ENCODE data around the gene SRRM3. TPM values are rescaled to one million over a fixed set of nuclear protein-coding genes. Genes with fewer than 3 reads are reported as not detected.
"Not testable (repeated sequence)": the region's sequence is repeated elsewhere in the genome, so short reads cannot be mapped to it uniquely, and the experiment has no call there.

SRRM3 gene
- total and polyA plus RNA-seq, 9 donors, result 0.31 to 0.79 (median 0.49) TPM

- Histone ChIP-seq H3K27me3 (ENCODE audit: control insufficient read depth, insufficient read depth, low read length) (no peaks in the 10 kb centered on the region), H3K4me3 (ENCODE audit: low read length) (no peak overlapping the region), H3K9me3 (replicated peaks; ENCODE audit: control insufficient read depth, low read depth, low read length) (no peaks in the 10 kb centered on the region), H3K36me3 (ENCODE audit: control insufficient read depth, insufficient read depth, low read length) (no peaks in the 10 kb centered on the region), H3K4me1 (ENCODE audit: control insufficient read depth, insufficient read depth, low read length) (peaks cover 47% of the 10 kb centered on the region), H3K27ac (ENCODE audit: low read length) (no peak overlapping the region)
- WGBS (ENCODE audit: insufficient coverage), result 7% methylated on average over 9 of the region's 15 CpGs
- peak; percentile 94 for DNase-seq
These were observed 112.5 kb downstream of the SRRM3 start for GRCh38 chr7:76314042-76314721.

- not testable (repeated sequence) for H3K36me3 ChIP-seq (ENCODE audit: control insufficient read depth, insufficient read depth, low read length); H3K9me3 ChIP-seq (replicated peaks; ENCODE audit: control insufficient read depth, low read depth, low read length); H3K27me3 ChIP-seq (ENCODE audit: control insufficient read depth, insufficient read depth, low read length); H3K4me3 ChIP-seq (ENCODE audit: low read length); DNase-seq
- H3K27ac ChIP-seq (ENCODE audit: low read length), result peak overlapping the region; percentile 80
- 80% methylated on average over 1 of the region's 6 CpGs for WGBS (ENCODE audit: insufficient coverage)
- peaks cover 46% of the 10 kb centered on the region for H3K4me1 ChIP-seq (ENCODE audit: control insufficient read depth, insufficient read depth, low read length)
These were observed 113.0 kb downstream of the SRRM3 start for GRCh38 chr7:76314740-76315139.

GRCh38 chr7:76315364-76315763 lies 113.7 kb downstream of the SRRM3 start:
- no peaks in the 10 kb centered on the region for H3K27me3 ChIP-seq (ENCODE audit: control insufficient read depth, insufficient read depth, low read length)
- DNase-seq, result peak; percentile 86

GRCh38 chr7:76316984-76317781 lies 115.5 kb downstream of the SRRM3 start:
- peak overlapping the region; percentile 81 for H3K4me3 ChIP-seq (ENCODE audit: low read length)

More at GRCh38 chr7:76315364-76315763, 113.7 kb downstream of the SRRM3 start:
- H3K27ac ChIP-seq (ENCODE audit: low read length), result peak overlapping the region; percentile 80
- 74% methylated on average over 5 of the region's 5 CpGs for WGBS (ENCODE audit: insufficient coverage)
- no peaks in the 10 kb centered on the region for H3K9me3 ChIP-seq (replicated peaks; ENCODE audit: control insufficient read depth, low read depth, low read length)
- peaks cover 40% of the 10 kb centered on the region for H3K4me1 ChIP-seq (ENCODE audit: control insufficient read depth, insufficient read depth, low read length)
- no peak overlapping the region for H3K4me3 ChIP-seq (ENCODE audit: low read length)
- peaks cover 2% of the 10 kb centered on the region for H3K36me3 ChIP-seq (ENCODE audit: control insufficient read depth, insufficient read depth, low read length)

GRCh38 chr7:76317782-76318487 lies 116.2 kb downstream of the SRRM3 start:
- Histone ChIP-seq H3K27me3 (ENCODE audit: control insufficient read depth, insufficient read depth, low read length) (no peaks in the 10 kb centered on the region), H3K4me1 (ENCODE audit: control insufficient read depth, insufficient read depth, low read length) (peaks cover 32% of the 10 kb centered on the region), H3K4me3 (ENCODE audit: low read length) (peak overlapping the region; percentile 81), H3K9me3 (replicated peaks; ENCODE audit: control insufficient read depth, low read depth, low read length) (no peaks in the 10 kb centered on the region), H3K27ac (ENCODE audit: low read length) (peak overlapping the region; percentile 95), H3K36me3 (ENCODE audit: control insufficient read depth, insufficient read depth, low read length) (peaks cover 10% of the 10 kb centered on the region)
- peak; percentile 99 for DNase-seq
- WGBS (ENCODE audit: insufficient coverage), result under 1% methylated on average over 44 of the region's 50 CpGs

More at GRCh38 chr7:76316984-76317781, 115.5 kb downstream of the SRRM3 start:
- peaks cover 30% of the 10 kb centered on the region for H3K4me1 ChIP-seq (ENCODE audit: control insufficient read depth, insufficient read depth, low read length)
- DNase-seq, result no peak
- no peaks in the 10 kb centered on the region for H3K9me3 ChIP-seq (replicated peaks; ENCODE audit: control insufficient read depth, low read depth, low read length)
- H3K36me3 ChIP-seq (ENCODE audit: control insufficient read depth, insufficient read depth, low read length), result peaks cover 9% of the 10 kb centered on the region
- 55% methylated on average over 13 of the region's 14 CpGs for WGBS (ENCODE audit: insufficient coverage)
- peak overlapping the region; percentile 95 for H3K27ac ChIP-seq (ENCODE audit: low read length)
- no peaks in the 10 kb centered on the region for H3K27me3 ChIP-seq (ENCODE audit: control insufficient read depth, insufficient read depth, low read length)

- peak; percentile 89 for DNase-seq
- Histone ChIP-seq H3K4me1 (ENCODE audit: control insufficient read depth, insufficient read depth, low read length) (peaks cover 32% of the 10 kb centered on the region), H3K4me3 (ENCODE audit: low read length) (peak overlapping the region; percentile 81), H3K9me3 (replicated peaks; ENCODE audit: control insufficient read depth, low read depth, low read length) (no peaks in the 10 kb centered on the region), H3K27ac (ENCODE audit: low read length) (peak overlapping the region; percentile 95), H3K27me3 (ENCODE audit: control insufficient read depth, insufficient read depth, low read length) (no peaks in the 10 kb centered on the region), H3K36me3 (ENCODE audit: control insufficient read depth, insufficient read depth, low read length) (peaks cover 10% of the 10 kb centered on the region)
- WGBS (ENCODE audit: insufficient coverage), result 6% methylated on average over 17 of the region's 25 CpGs
These were observed 117.0 kb downstream of the SRRM3 start for GRCh38 chr7:76318488-76319353.

- H3K36me3 ChIP-seq (ENCODE audit: control insufficient read depth, insufficient read depth, low read length), result peaks cover 47% of the 10 kb centered on the region
- no peaks in the 10 kb centered on the region for H3K27me3 ChIP-seq (ENCODE audit: control insufficient read depth, insufficient read depth, low read length)
- H3K9me3 ChIP-seq (replicated peaks; ENCODE audit: control insufficient read depth, low read depth, low read length), result no peaks in the 10 kb centered on the region
- WGBS (ENCODE audit: insufficient coverage), result 97% methylated on average over 9 of the region's 11 CpGs
- H3K27ac ChIP-seq (ENCODE audit: low read length), result no peak overlapping the region
- DNase-seq, result no peak
- H3K4me3 ChIP-seq (ENCODE audit: low read length), result no peak overlapping the region
- H3K4me1 ChIP-seq (ENCODE audit: control insufficient read depth, insufficient read depth, low read length), result peaks cover 2% of the 10 kb centered on the region
These were observed 123.4 kb downstream of the SRRM3 start for GRCh38 chr7:76325092-76325491.

- Histone ChIP-seq H3K4me1 (ENCODE audit: control insufficient read depth, insufficient read depth, low read length) (peaks cover 4% of the 10 kb centered on the region), H3K27me3 (ENCODE audit: control insufficient read depth, insufficient read depth, low read length) (no peaks in the 10 kb centered on the region), H3K4me3 (ENCODE audit: low read length) (no peak overlapping the region), H3K9me3 (replicated peaks; ENCODE audit: control insufficient read depth, low read depth, low read length) (no peaks in the 10 kb centered on the region), H3K27ac (ENCODE audit: low read length) (no peak overlapping the region), H3K36me3 (ENCODE audit: control insufficient read depth, insufficient read depth, low read length) (peaks cover 52% of the 10 kb centered on the region)
- no peak for DNase-seq
- WGBS (ENCODE audit: insufficient coverage), result 83% methylated on average over 5 of the region's 5 CpGs
These were observed 124.1 kb downstream of the SRRM3 start for GRCh38 chr7:76325811-76326210.

- no peaks in the 10 kb centered on the region for H3K27me3 ChIP-seq (ENCODE audit: control insufficient read depth, insufficient read depth, low read length)
- no peaks in the 10 kb centered on the region for H3K9me3 ChIP-seq (replicated peaks; ENCODE audit: control insufficient read depth, low read depth, low read length)
- WGBS (ENCODE audit: insufficient coverage), result no CpG with 5 or more reads among the region's 5 CpGs
- H3K4me1 ChIP-seq (ENCODE audit: control insufficient read depth, insufficient read depth, low read length), result peaks cover 8% of the 10 kb centered on the region
- H3K36me3 ChIP-seq (ENCODE audit: control insufficient read depth, insufficient read depth, low read length), result peaks cover 56% of the 10 kb centered on the region
- no peak for DNase-seq
- H3K4me3 ChIP-seq (ENCODE audit: low read length), result no peak overlapping the region
- H3K27ac ChIP-seq (ENCODE audit: low read length), result no peak overlapping the region
These were observed 125.0 kb downstream of the SRRM3 start for GRCh38 chr7:76326646-76327233.

Measured in muscle of leg (tissue), 11 donors.